Ovary (tissue), 9 donors: ENCODE measurements around the gene RGS12. TPM values are rescaled to one million over a fixed set of nuclear protein-coding genes. Genes with fewer than 3 reads are reported as not detected.

Source experiments
- DNase-seq, 5 donors: peaks; one replicate each; pipeline ENCODE4 v3.0.0-alpha.2; 2019 to 2020
- H3K27ac ChIP-seq, 2 donors: fragments of 200-600 bp; one replicate each; pipeline versions ENCODE4 v1.5.1 to v1.8.0; 2019 to 2022
- H3K27me3 ChIP-seq: fragments of 200-600 bp; one replicate; pipeline ENCODE4 v1.8.0; 2022
- H3K36me3 ChIP-seq: fragments of 200-600 bp; sonication (generic); one replicate; pipeline ENCODE4 v1.5.1; 2019
- H3K4me1 ChIP-seq: one replicate; pipeline ENCODE4 v1.8.1; 2013; ENCODE audit warnings: mild to moderate bottlenecking, moderate library complexity; ENCODE audit not compliant: insufficient read depth
- H3K4me3 ChIP-seq: fragments of 200-600 bp; sonication (generic); one replicate; pipeline ENCODE4 v1.5.1; 2017
- H3K9me3 ChIP-seq, 2 donors: fragments of 200-600 bp in 1 of 2; sonication (generic) in 1 of 2; one replicate each; pipeline versions ENCODE4 v1.5.1 to v1.8.1; 2013 to 2019; ENCODE audit warnings: mild to moderate bottlenecking in 1 of 2, moderate library complexity in 1 of 2
- CTCF ChIP-seq, 3 donors: fragments of 450-650 bp in 2 of 3; fragments of 200-600 bp in 1 of 3; IDR thresholded peaks; one replicate each; pipeline versions ENCODE4 v1.5.1 to v1.8.0; 2016 to 2022; ENCODE audit warnings: antibody characterized with exemption in 3 of 3, mild to moderate bottlenecking in 1 of 3
- EP300 ChIP-seq: sonication (generic); formaldehyde crosslinking; IDR thresholded peaks from one replicate; pipeline ENCODE4 v1.6.1; 2017; ENCODE audit warnings: antibody characterized with exemption
- POLR2A ChIP-seq: fragments of 450-650 bp; IDR thresholded peaks from one replicate; pipeline ENCODE4 v1.6.1; 2017; ENCODE audit warnings: antibody characterized with exemption, mild to moderate bottlenecking, moderate library complexity
- WGBS, 3 donors: extraction: QIAGEN DNeasy Blood & Tissue Kit in 1 of 3; methylation state at CpG; one replicate each; pipeline versions ENCODE4 v1.1.5 to v1.1.7; 2013 to 2017; 5-methylcytosine and 5-hydroxymethylcytosine counted together
- intact Hi-C, 4 donors: fragments of 100-400 bp; cut with DNase I; formaldehyde crosslinking; loops; one replicate each; pipeline versions ENCODE4 v1.11.0 to v1.15.1; 2022 to 2023
- polyA plus RNA-seq, 2 donors: library from polyadenylated mRNA; stranded (reverse); fragments of 200-250 nt in 1 of 2; fragments of 350-450 nt in 1 of 2; fragmentation: Illumina TruSeq in 1 of 2; extraction: RNeasy Lipid Tissue Mini Kit (QIAGEN cat#74804) in 1 of 2; gene quantifications; one replicate each; pipeline ENCODE4 v1.2.3, GENCODE V29; 2013 to 2014
- total RNA-seq, 7 donors: library from RNA; depleted of rRNA in 2 of 7; stranded (reverse); fragments of >200 nt in 2 of 7; fragmentation: NEBNext Ultra II Directional in 3 of 7; extraction: Animal tissue kit (Norgen Biotek cat#: 25700) in 3 of 7; gene quantifications; one replicate each; pipeline versions ENCODE4 v1.1.0 to v1.2.4, GENCODE V29; 2016 to 2023
- donor health status: DM: no; HTN: no; CAD: no; lungs with moderate emphysema.
- donor health status: DM: no; HTN: no; CAD: no.
- donor health status: Bipolar disorder and iron deficiency.
- donor health status: DM: yes; HTN: yes; CAD: no.
- donor health status: DM: no; HTN: no; CAD: no.
- donor health status: DM: yes; HTN: yes; CAD: no.

RGS12 gene
- total and polyA plus RNA-seq, 9 donors = 11.4 to 50.7 (median 30.9) TPM

GRCh38 chr4:3337811-3338210 lies 45.0 kb downstream of the RGS12 start:
- no peaks in the 10 kb centered on the region for H3K36me3 ChIP-seq
- intact Hi-C loops = no loop called here
- DNase-seq = no peak
- WGBS, 3 donors = 82 to 91% (median 83%) methylated on average over 8 of the region's 8 CpGs
- no peak overlapping the region for H3K27ac ChIP-seq
- H3K9me3 ChIP-seq = no peaks in the 10 kb centered on the region
- H3K4me1 ChIP-seq = peaks cover 8% of the 10 kb centered on the region
- H3K4me3 ChIP-seq = no peak overlapping the region
- no peak for TF ChIP-seq CTCF (IDR thresholded peaks at IDR 0.05)
- no peak for TF ChIP-seq EP300
- no peak for TF ChIP-seq POLR2A
- no peaks in the 10 kb centered on the region for H3K27me3 ChIP-seq

GRCh38 chr4:3338321-3338838 lies 45.6 kb downstream of the RGS12 start:
- peaks cover 8% of the 10 kb centered on the region for H3K4me1 ChIP-seq
- intact Hi-C loops = no loop called here
- WGBS, 3 donors = 89 to 90% (median 90%) methylated on average over 13 of the region's 13 CpGs
- no peak for DNase-seq
- no peak for TF ChIP-seq POLR2A
- TF ChIP-seq EP300 = no peak
- TF ChIP-seq CTCF (IDR thresholded peaks at IDR 0.05) = no peak
- no peaks in the 10 kb centered on the region for H3K36me3 ChIP-seq
- H3K4me3 ChIP-seq = no peak overlapping the region
- no peak overlapping the region for H3K27ac ChIP-seq
- no peaks in the 10 kb centered on the region for H3K9me3 ChIP-seq
- H3K27me3 ChIP-seq = no peaks in the 10 kb centered on the region

- DNase-seq = no peak
- Histone ChIP-seq H3K27me3 (no peaks in the 10 kb centered on the region), H3K36me3 (no peaks in the 10 kb centered on the region), H3K4me1 (peaks cover 8% of the 10 kb centered on the region), H3K9me3 (no peaks in the 10 kb centered on the region), H3K4me3 (no peak overlapping the region), H3K27ac (no peak overlapping the region)
- WGBS, 3 donors = 88 to 90% (median 88%) methylated on average over 10 of the region's 10 CpGs
- intact Hi-C loops = no loop called here
- TF ChIP-seq CTCF (IDR thresholded peaks at IDR 0.05) = no peak
These were observed 46.2 kb downstream of the RGS12 start for GRCh38 chr4:3338976-3339531.

GRCh38 chr4:3339577-3339976 lies 46.8 kb downstream of the RGS12 start:
- no peaks in the 10 kb centered on the region for H3K36me3 ChIP-seq

More at GRCh38 chr4:3339577-3339976, 46.8 kb downstream of the RGS12 start:
- intact Hi-C loops = no loop called here
- TF ChIP-seq EP300 = no peak
- TF ChIP-seq POLR2A = no peak
- no peak for TF ChIP-seq CTCF (IDR thresholded peaks at IDR 0.05)
- Histone ChIP-seq H3K4me1 (peaks cover 8% of the 10 kb centered on the region), H3K9me3 (no peaks in the 10 kb centered on the region), H3K27me3 (no peaks in the 10 kb centered on the region), H3K27ac (no peak overlapping the region), H3K4me3 (no peak overlapping the region)
- WGBS, 3 donors = 97 to 99% (median 99%) methylated on average over 3 of the region's 3 CpGs
- no peak for DNase-seq
